Ecto neural progenitor cell (in vitro differentiated cells): ENCODE results near the gene RALGAPA1.
"Not testable (repeated sequence)": the region's sequence is repeated elsewhere in the genome, so short reads cannot be mapped to it uniquely, and the experiment has no call there.

ENCODE experiments used
- DNase-seq: peaks from one replicate; pipeline ENCODE4 v3.0.0-alpha.2; 2018; ENCODE audit warnings: low spot score

RALGAPA1 gene

DNA sequence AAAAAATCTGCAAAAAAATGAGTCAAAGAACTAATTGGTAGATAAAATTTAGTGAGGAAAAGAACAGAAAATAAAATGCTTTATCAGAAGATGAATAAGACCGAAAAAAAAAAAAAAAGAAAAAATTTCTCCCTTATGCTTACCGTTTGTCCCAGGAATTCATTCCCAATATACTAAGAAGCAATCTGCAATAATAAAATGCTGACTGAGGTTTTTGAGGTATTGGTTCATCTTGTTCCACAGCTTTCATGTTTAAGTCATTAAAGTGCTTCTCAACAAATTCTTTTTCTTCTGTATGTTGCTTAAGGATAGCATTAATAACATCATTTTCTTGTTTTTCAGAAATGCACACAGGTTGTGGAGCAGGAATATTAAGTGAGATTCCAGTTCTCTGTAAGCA lies 182.1 kb downstream of the RALGAPA1 start:
- DNase-seq: not testable (repeated sequence)

DNA sequence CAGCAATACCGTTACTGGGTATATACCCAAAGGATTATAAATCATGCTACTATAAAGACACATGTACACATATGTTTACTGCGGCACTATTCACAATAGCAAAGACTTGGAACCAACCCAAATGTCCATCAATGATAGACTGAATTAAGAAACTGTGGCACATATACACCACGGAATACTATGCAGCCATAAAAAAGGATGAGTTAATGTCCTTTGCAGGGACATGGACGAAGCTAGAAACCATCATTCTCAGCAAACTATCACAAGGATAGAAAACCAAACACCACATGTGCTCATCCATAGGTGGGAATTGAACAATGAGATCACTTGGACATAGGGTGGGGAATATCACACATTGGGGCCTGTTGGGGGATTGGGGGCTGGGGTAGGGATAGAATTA lies 187.1 kb downstream of the RALGAPA1 start:
- DNase-seq: not testable (repeated sequence)

GRCh38 chr14:35619998-35620397 lies 189.1 kb downstream of the RALGAPA1 start:
- not testable (repeated sequence) for DNase-seq

DNA sequence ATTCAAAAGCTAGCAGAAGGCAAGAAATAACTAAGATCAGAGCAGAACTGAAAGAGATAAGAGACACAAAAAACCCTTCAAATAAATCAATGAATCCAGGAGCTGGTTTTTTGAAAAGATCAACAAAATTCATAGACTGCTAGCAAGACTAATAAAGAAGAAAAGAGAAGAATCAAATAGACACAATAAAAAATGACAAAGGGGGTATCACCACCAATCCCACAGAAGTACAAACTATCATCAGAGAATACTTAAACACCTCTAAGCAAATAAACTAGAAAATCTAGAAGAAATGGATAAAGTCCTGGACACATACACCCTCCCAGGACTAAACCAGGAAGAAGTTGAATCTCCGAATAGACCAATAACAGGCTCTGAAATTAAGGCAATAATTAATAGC lies 189.6 kb downstream of the RALGAPA1 start:
- DNase-seq: not testable (repeated sequence)

- no peak for DNase-seq
These were observed 191.6 kb downstream of the RALGAPA1 start for GRCh38 chr14:35617500-35617899.

GRCh38 chr14:35607380-35607779 lies 201.7 kb downstream of the RALGAPA1 start:
- DNase-seq: no peak

GRCh38 chr14:35600253-35600652 lies 208.8 kb downstream of the RALGAPA1 start:
- DNase-seq: no peak

- no peak for DNase-seq
These were observed 214.5 kb downstream of the RALGAPA1 start for GRCh38 chr14:35594616-35595015.

- not testable (repeated sequence) for DNase-seq
These were observed 221.7 kb downstream of the RALGAPA1 start for GRCh38 chr14:35587373-35587772.

DNA sequence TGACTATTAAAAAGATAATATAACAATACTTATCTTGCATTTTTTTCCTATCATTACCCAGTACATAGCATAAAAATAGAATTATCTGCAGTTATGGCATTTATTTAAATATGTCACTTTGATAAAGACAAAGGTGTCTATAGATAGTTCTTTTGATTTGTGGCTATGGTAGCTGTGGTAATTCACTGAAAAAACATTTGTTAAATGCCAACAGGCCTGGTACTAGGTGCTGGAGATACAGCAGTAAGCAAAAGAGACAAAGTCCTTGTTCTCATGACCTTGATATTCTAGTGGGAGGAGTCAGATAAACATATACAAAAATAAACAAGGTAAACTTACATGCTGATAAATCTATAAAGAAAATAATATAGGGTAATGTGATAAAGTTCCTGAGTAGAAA lies 230.5 kb downstream of the RALGAPA1 start:
- no peak for DNase-seq

GRCh38 chr14:35578135-35578534 lies 231.0 kb downstream of the RALGAPA1 start:
- DNase-seq: no peak

DNA sequence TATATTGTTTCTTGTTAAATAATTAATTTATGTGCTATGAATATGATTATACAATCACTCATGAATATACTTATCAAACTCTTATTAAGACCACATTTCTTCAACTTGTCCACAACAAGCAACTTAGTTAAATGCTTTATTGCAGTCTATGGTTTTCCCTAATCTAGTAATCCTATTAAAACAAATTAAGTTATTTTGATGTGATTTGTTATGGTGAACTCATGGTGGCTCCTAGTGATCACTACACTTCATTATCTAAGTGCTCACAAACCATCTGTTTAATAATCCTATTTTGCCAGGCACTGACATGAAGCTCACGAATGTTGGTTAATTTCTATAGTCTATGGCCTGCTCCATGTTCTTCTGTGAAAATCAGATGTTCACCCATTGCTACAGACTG lies 232.2 kb downstream of the RALGAPA1 start:
- DNase-seq: no peak

DNA sequence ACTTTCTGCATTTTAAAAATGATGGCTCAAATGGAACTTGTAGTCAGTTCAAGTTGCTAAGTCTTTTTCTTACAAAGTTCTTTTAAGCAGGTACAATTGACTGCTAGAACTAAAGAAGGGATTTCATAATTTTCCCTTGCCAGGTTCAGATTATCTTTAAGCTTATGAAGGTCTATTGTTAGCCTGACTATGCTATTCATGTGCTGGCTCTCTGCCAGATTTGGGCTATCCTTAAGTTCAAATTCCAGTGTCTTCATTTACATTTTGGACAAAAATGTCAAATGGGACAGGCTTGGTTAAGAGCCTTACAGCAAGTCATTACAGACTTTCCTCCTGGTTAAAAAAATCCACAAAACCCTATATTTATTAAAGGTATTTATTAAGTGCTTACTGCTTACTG lies 232.8 kb downstream of the RALGAPA1 start:
- no peak for DNase-seq

DNA sequence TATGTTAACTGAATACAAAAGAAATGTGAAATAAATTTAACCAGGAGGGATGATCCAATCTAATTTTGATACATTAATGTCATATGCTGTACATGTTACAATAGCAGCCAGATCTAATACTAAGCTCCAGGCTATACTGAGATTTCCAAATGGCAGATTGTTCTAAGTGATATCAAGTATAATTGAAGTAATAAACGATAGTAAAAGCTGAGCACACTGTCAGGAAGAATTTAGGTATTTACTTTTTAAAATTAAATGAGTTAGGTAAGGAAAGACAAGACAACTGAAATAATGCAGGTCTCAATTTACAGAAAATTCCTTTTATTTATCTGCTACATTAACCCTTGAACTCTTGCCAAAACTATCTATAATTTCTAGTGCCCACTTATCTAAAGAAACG lies 235.2 kb downstream of the RALGAPA1 start:
- no peak for DNase-seq

DNA sequence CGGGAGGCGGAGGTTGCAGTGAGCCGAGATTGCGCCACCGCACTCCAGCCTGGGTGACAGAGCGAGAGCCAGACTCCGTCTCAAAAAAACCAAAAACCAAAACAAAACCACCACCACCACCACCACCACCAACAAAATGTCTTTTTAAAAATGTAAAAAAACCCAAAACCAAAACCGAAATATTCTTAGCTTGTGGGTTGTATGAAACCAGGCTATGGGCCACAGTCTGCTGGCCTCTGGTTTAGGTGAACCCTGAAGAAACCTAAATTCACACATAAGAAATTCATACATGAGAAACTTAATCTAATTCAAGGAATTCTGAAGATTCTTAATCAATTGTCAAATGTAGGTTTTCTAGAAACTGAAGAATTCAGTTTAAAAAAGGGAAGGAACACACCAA lies 237.5 kb downstream of the RALGAPA1 start:
- DNase-seq: no peak

DNA sequence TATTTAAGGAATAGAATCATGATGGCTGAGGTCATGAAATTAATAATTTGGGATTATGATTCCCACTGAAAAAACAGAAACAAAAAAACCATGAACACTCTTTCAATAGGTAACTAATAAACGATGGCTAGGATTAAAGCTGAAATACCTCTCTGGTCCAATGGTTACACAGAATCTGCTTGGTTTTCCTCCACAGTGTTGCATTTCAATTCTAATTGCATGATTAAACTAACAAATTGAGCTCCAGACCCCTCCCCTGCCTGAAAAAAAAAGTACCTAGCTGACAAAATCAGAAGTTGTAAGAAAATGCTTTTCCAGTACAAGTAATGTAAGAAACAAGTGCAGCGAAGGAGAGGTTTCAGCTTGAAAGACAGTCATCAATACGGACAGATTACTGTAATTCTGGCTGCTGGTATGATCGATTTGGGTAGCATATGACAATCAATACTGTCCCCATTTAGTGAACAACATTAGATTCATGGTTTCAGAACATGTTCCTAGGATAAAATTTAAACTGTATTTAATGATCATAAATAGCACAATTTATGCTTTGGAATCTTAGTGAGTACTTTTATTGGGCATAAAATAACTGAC lies 243.1 kb downstream of the RALGAPA1 start:
- DNase-seq: no peak

DNA sequence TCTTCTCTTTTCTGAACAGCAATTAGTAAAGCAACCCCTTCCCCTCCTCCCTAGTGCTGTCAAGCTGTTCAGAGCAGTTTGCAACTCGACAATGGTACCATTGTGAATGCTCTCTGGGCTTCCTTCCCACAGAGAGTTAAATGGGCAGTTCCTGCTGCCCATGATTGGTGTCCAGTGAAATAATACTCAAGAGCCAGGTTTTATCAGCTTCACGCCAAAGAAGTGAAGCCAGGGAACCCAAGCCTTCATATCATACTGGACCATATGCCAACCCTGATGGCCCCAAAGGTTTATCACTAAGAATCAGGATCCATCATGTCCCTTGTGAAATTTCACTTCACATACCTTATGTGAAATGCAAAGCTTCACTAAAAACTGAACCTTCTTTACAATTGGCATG lies 250.4 kb downstream of the RALGAPA1 start:
- DNase-seq: no peak

DNA sequence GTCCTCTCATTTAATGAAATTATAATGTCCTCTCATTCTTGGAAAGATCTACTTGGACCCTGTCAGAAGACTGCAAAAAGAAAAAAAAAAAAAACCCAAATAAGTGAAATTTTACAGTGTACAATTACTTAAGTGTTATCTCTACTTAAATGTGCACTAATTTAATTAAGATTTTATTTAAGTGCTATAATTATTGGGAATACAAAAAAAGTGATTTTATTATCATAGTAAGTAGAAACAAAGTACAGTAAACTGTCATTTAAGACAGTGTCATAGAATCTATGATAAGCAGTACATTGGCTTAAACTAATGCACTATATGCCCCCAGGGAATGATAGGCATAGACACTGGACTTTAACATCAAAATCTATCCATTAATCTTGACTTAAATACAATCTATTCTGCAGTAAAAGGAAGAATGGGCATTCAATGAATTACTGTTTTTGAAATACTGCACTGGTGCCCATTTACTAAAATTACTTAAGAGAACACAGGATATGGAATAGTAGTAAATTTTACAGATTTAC lies 251.8 kb downstream of the RALGAPA1 start:
- no peak for DNase-seq

- no peak for DNase-seq
These were observed 252.5 kb downstream of the RALGAPA1 start for GRCh38 chr14:35556548-35556947.

DNA sequence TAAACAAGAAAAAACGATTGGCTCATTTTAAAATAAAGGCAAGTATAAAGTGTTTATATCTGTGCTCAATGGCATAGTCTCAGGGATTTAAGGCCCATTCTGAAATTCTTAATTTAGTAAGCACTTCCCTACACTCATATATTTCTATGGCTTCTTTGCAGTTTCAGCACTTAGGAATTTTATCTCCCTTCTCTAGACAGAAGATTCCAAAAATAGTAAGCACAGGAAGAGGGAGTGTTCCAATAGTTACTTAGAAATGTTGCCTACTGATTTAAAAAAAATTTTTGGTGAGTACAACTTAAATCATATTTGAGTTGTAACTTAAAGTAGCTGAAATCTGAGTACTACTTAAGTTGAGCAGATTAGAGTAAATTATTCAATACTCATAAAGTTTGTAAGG lies 255.3 kb downstream of the RALGAPA1 start:
- no peak for DNase-seq

- no peak for DNase-seq
These were observed 258.0 kb downstream of the RALGAPA1 start for GRCh38 chr14:35551081-35551480.

GRCh38 chr14:35549551-35549950 lies 259.5 kb downstream of the RALGAPA1 start:
- no peak for DNase-seq

- DNase-seq: no peak
These were observed 266.1 kb downstream of the RALGAPA1 start for GRCh38 chr14:35543006-35543405.

DNA sequence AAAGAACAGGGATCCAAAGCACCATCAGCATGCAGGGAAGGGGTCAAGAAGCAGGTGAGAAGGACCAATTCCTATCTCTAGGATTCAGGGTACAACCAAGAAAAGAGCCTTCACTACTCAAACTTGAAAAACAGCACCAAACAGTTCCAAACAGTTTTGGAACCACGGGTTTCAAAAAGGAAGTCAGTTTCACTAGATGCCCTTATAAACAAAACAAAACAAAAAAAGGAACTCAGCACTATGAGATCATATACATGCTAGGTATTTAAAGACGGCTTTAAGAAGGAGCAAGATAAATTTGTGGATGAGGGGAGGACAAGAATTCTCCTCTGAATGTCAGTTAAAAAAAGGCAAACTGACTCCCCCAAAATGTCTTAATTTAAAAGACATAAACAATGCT lies 269.1 kb downstream of the RALGAPA1 start:
- no peak for DNase-seq
